NCI-H524 (cell line): Measurements from ENCODE around the gene CPD.

Experiments
- DNase-seq, 2 experiments: peaks; one replicate each; lab custom pipeline; 2025; lab: John Stamatoyannopoulos, UW

Gene CPD

DNA sequence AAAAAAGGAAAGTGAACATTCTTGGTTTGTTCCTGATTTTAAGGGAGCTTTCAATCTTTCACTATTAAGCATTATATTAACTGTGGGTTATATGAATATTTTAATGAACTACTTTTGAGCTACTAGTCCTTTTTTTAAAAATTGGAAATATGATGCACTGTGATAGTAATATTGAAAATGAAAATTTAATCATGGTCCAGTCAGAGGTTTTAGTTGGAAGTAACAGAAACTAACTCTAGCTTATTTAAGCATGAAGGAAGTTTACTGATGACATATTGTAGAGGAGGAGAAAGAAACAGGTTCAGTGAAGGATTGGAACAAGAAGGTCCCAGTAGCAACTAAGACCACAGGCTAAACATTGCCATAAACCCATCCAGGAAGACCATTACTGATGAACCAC, 24.0 kb upstream of the CPD start:
- DNase-seq, result no peak

DNA sequence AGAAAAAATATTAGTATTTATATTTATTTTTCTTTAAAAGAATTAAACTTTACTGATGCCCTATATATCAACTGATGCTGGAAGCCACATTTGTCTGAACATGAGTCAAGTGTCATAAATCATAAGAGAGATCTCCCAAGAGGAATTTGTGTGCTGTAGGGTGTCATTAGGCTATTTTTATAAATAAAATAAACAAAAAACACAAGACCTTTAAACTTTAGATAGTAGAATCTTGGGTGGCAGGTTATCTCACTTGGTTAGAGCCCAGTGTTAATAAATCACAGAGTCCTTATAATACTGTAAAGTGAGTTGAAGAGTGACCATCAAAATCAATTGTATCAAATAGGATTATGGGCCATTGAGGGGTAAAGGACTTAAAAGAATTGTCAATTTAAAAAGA, 21.3 kb upstream of the CPD start:
- DNase-seq, result no peak

DNA sequence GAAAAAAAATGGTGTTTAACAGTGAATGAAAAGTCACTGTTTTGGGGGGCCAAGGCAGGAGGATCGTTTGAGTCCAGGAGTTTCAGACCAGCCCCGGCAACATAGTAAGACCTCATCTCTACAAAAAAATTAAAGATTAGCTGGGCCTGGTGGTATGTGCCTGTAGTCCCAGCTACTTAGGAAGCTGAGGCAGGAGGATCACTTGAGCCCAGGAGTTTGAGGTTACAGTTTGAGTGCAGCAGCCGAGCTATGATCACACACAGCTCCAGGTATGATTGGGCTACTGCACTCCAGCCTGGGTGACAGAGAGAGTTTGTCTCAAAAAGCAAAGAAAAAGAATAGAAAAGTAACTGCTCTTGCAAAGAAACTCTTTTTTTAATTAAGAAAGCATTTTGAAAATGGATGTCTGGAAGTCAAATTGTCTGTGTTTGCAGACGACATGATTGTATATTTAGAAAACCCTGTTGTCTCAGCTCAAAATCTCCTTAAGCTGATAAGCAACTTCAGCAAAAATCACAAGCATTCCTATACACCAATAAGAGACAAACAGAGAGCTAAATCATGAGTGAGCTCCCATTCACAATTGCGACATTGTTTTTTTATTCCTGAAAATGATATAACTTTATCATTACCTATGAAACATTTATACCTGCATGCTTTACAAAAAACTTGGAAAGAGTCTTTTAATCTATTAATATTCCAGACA, 20.5 kb upstream of the CPD start:
- DNase-seq, result no peak

DNA sequence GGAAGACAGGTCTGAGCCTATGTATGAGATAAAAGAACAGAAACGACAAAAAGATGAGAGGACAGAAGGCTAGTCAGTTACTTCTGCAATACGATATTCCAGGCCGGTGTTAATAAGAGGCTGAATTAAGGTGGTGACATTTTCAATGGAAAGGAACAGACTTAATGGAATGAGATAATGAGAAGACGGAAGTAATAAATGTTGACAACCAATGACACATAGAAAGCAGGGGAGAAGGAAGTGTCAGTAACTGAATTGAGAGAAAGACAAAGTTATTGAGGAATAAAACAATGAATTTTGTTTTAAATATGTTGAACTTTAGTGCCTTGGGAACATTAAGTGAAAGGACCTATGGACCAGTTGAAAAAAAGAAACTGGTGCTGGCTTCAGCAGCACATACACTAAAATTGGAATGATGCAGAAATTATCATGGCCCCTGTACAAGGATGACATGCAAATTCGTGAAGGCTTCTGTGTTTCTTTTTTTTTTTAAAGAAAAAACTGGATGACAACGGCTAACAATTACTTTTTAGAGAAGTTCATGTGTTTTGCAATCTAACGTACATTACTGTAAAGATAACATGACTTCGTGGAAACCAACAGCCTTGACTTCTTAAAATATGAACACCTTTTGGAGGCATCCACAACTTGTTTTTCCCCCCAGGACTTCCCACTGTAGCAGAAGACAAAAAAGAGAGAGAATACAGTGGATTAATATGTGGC, 18.5 kb upstream of the CPD start:
- DNase-seq, result no peak

DNA sequence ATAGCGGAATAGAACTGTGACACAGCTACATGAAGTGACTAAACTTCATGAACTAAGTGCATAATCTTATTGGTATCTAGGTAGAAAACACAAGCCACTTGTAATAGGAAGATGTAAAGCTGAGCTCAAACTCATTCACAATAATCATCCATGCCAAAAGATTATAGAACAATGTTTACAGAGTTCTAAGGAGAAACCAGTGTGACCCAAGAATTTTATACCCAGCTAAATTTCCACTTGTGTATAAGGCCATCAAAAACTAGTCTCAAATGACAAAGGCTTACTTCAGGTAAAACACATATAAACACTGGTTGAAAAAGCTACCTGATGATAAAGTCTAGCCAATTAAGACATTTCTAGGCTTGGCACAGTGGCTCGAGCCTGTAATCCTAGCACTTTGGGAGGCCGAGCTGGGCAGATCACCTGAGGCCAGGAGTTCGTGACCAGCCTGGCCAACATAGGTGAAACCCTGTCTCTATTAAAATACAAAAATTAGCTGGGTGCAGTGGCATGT, 16.9 kb upstream of the CPD start:
- DNase-seq, result no peak

DNA sequence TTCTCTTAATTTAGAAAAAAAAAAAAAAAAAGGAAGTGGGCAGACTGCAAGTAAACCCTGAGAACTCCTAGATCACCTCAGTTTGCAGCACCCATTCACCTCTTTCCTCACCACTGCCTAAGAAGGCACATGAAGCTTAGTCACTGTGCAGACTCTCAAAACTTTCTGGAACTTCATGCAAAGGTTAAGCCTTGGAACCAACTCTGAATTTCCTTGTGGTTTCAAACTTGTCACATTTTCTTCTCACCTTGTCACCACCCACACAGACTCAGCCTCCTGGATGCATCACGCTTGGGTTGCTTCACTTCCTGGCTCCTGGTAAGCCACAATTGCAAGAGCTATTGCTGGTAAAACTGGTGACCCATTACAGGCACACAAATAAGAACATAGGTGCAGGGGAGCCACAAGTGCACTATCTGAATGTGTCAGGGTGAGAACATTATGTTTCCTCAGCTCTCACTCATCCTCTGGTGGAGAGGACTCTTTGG, 15.0 kb upstream of the CPD start:
- DNase-seq, result no peak

DNA sequence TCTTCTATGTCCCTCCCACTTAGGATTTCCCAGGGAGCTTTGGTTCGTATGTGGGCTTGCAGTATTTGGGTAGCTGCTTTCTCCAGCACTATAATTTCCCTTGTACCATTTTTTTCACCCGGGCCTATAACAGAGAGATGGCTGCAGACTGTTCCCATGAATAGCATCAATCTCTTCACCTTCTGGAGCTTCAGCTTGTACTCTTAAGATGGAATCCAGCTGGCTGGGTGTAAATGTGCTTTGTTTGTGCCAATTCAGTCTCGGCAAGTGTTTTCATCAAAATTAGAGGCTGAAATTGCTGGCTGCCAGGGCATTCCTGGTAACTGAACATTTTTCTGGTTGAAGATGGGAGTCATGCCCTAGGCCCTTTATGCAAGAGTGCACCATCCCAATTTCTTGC, 12.2 kb upstream of the CPD start:
- no peak for DNase-seq

DNA sequence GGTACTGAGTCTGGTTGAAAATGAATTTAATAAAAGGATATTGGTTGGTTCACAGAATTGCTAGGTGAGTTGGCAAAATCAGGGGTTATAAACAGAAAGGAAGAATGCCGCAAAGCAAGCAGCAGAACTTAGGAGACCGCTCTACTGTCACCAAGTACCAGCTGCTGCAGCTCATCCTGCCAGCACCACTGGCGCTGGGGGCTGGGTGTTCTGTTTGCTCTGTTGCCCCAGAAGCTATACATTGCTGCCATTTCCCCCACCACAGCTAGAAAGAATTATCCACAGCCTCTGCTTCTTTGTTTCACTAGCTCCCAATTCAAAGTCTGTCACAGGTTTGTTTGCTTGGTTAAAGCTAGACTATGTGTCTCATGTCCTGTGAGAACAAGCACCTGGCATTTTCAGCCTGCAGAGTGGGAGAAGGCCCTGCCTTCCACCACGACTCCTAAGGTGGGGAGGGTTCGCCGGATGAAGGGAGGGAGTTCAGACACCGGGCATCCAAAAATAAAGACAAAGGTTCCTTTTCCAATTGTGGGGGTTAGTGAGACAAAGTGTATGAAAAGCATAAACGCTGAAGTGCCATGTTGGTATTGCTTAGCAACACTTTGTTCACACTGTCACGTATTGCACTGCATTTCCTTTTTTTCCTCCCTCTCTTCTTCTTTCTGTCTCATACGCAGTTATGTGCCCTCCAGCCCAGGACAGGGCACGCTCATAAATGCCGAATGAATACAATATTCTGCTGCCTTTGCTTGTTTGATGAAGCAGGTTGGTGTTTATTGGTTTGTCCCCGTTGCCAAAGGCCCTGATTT, 9.6 kb upstream of the CPD start:
- DNase-seq, result no peak

DNA sequence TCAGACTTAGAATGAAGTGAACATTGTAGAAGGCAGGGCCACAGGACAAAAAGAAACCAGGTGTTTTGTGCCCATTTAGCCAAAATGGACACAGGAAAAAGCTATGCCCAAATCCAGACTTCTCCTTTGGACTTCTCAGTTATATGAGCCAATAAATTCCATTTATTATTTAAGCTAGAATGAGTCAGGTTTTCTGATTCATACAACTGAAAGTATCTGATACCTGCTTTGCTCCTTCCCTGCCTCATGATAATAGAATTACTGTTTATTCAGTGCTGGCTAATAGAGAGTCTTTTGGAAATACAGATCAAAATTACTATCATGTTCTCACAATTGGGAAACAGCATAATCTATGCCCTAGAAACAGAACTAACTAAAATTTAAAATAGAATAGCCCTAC, 8.7 kb upstream of the CPD start:
- no peak for DNase-seq

DNA sequence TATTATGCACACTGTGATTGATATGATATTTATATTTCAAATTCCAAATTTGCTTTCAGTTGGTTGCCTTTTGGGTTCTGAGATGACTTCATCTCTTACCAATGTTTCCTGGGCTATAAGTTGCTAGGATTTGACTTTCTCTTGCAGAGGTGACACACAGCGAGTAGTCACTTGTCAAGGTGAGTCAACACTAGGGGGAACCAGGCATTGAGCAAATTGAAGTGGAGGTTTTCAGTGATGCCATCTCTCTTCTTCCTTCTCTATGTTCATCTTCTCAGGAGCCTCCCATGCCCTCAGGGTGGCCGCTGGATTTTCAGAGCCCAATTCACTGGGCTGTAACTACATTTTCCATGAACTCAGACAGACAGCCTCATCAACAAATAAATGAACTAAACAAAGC, 6.0 kb upstream of the CPD start:
- DNase-seq, result no peak

DNA sequence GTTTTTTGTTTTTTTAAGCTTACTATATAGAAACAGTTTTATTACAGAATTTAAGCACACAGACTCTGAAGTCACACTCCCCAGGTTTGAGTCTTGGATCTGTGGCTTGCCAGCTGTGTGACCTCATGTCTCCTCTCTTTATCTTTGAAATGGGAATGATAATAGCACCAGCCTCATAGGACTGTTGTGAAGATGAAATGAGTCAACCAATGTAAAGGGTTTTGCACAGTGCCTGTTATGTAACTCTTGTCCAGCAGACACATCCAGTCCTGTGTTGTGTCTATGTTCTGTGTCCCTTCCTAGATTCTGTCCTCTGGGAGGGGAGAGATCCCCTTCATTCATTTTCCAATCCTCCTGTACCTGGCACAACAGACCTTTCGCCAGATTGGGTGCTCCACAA, 3.1 kb upstream of the CPD start:
- no peak for DNase-seq

DNA sequence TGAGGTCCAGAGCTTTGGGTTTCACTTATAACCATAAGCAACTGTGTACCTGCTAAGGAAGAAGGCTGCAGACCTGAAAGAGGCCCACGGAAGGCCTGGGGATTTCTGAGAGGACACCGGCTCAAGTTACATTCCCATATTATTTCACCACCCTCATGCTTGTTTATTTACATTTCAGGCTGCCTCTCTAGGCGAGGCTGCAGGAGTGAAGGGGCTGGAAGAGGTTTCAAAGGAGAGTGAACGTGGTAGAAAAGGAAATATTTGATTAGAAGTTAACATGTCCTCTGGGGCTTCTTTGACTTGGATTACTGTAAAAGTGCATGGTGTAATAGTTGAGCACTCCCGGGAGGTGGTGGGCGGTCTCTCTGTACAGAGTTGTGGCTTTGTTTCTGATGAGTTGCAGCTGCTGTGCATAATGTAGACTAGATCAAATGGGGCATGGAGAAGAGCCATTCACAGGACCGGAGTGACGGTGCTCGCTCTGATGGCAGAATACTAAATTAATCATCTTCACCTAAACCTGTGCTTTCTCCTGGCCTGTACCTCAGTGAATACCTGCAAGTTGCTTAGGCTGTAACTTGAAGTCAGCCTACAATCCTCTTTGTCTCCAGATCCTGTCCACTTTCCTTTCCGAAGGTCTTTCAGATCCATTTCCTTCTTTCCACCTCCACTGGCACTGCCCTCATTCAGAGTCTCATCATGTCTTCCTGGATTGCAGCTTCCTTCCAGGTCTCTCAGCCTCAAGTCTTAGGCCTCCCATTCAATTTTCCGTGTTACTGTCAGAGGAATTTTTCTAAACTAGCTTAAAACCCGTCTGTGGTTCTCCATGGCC, 1.9 kb upstream of the CPD start:
- DNase-seq, result peak in 1 of 2 experiments; percentile 17

DNA sequence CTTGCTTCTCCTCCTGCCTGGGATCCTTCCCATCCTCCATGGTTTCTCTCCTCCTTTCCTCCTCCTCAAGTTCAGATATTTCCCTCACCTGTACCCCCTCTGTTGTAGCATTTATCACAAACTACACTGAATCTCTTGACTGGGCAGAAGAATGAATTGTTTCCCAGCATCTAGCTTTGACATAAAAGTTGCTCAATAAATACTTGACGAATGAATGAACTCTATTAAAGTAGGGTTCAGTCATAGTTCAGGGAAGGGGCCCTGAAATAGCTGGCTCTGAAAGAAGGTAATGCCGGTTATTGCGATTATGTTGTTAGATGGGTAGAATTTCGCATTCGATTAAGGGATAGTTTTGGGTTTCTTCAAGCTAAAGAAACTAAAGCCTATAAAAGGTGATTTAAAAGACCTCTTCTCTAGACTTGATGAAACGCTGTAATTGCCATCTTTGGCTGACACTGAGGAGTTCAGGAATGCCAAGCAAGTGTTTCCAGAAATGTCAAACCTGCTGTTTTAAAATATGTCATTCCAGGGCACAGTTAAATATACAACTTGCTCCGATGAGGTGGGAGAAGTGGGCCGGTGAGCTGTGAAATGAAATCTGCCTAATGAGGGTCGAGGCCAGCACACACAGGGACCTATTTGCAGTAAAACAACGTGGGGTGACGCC, 1.0 kb upstream of the CPD start:
- DNase-seq, result no peak

DNA sequence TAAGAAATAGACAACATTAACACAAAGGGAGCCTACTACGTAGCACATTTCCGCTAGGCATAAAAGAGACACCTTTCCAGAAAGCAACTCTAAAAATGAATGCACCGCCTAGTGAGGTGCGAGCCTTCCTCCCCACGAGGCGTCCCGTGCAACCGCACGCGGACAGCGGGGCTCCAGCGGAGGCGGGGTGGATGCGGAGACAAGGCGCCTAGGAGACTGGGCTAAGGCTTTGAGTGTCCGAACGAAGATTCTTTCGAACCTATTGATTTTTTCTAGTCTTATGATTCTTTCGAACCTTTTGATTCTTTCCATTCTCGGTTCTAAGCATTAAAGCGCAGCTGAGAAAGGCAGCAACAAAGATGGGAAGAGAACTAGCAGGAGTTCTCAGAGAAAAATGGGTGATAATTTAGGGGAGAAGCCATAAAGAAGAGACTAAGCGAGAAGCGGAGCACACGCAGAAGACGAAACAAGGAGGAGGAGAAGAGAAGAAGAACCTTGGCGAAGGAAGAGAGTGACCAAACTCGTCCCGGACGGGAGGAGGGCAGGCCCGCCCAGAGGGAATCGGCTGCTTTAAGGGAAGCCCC, 394 bp upstream of the CPD start:
- no peak for DNase-seq

DNA sequence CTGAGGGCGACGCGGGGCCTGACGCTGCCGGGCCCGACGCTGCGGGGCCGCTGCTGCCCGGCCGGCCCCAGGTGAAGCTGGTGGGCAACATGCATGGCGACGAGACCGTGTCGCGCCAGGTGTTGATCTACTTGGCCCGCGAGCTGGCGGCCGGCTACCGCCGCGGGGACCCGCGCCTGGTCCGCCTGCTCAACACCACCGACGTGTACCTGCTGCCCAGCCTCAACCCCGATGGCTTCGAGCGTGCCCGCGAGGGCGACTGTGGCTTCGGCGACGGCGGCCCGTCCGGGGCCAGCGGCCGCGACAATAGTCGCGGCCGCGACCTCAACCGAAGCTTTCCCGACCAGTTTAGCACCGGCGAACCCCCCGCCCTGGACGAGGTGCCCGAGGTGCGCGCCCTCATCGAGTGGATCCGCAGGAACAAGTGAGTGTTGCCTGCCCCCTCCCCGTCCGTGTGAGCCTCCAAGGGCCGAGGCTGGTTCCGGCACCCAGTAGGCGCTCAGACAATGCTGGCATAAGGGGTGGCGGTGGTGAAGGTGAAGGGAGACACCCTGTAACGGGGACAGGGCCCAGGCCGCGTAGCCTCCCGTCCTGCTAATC, 676 bp downstream of the CPD start:
- DNase-seq, result peak in 1 of 2 experiments; percentile 48

DNA sequence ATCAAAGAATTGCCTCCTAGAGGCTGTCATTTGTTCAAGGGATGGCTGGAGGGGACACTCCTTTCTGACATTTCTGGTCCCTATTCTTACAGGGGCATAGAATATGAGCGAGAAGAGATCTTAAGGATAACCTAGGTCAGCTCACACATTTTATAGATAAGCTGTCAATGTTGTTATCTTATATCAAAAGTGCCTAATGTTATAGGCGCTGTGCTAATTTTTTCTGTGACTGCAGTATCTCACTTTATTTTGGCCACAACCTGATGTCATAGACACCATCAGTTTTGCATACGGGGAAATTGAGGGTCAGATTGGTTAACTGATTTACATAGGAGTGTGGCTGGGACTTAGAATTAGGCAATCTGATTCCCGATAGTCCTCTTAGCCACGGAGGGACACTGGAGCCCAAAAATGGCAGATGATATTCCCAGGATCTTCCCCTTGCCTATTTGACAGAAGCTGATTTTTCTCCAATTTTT, 1.2 kb downstream of the CPD start:
- DNase-seq, result peak; percentile 39 to 48

DNA sequence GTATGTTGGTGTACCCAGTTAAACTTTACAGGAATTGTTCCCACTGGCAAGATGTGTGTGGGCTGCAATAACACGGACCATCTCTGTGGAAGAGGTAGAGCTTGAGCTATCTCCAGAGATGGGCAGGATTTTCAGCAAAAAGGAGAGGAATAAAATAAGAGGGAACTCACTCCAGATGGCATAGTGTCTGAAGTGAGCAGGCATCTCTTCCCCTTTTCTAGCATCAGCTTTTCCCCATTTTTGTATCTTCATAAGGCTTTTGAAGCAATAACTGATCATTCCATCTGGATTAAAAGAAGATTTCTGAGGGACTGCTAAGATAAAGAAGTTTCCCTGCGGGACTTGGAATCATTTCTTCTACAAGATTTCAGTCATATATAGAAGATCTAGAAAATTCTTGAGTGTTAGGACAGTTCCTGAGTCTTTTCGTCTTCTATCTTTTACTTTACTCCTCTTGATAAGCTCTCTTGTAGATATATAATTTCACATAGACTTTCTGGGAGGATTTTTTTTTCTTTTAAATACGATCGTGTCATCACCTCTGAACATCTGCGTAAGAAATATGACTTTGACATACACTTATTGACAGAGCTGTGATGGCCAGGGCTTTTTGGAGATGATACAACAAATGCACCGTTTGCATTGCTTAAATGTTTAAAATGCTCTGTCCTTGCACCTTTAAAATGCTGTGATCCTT, 2.1 kb downstream of the CPD start:
- DNase-seq, result peak in 1 of 2 experiments; percentile 29

DNA sequence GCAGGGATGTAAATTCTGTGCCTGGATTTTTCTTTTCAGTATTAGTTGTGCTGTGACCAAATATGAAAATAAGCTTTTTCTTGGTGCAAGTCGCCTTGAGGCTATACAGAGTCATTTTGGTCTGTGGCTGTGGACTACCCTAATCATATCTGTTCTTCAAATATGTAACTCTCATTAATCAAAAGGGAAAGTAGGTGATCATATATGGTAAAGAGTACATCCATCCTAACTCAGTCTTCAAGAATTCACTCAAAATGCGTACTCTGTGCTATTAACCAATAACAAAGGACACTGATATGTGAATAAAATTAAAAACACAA, 2.6 kb downstream of the CPD start:
- DNase-seq, result no peak

DNA sequence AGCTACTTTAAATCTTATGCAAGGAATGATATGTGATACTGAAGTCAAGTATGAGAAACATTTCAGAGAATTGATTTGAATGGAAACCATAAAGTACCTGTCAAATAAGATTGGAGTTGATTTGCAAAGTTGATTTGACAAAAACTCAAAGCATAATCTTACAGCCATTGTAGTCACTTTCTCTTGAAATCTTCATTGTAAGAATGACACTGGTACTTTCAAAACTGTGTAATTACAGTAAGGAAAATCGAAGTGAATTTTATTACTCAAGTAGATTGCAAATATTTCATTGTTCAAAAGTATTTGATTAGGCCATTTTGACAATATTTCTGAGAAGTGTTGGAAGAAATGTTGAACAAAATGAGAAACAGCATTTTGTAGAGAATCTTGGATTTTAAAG, 3.6 kb downstream of the CPD start:
- DNase-seq, result no peak
